Superior temporal gyrus (tissue), 1 donor: ENCODE measurements around the gene C1orf56.
"Not testable (repeated sequence)": the region's sequence is repeated elsewhere in the genome, so short reads cannot be mapped to it uniquely, and the experiment has no call there.

ENCODE experiments used
- DNase-seq: peaks from one replicate; pipeline ENCODE4 v3.0.0-alpha.2; 2016; ENCODE audit errors: extremely low spot score

Gene C1orf56

GRCh38 chr1:151060657-151061421, 13.3 kb downstream of the C1orf56 start:
- peak; percentile 63 for DNase-seq

GRCh38 chr1:151061704-151062103, 14.2 kb downstream of the C1orf56 start:
- peak; percentile 15 for DNase-seq

GRCh38 chr1:151062741-151063371, 15.3 kb downstream of the C1orf56 start:
- peak; percentile 19 for DNase-seq

GRCh38 chr1:151065089-151065645, 17.6 kb downstream of the C1orf56 start:
- DNase-seq, result no peak

- DNase-seq, result no peak
Observed at GRCh38 chr1:151067185-151067584, 19.6 kb downstream of the C1orf56 start.

DNA sequence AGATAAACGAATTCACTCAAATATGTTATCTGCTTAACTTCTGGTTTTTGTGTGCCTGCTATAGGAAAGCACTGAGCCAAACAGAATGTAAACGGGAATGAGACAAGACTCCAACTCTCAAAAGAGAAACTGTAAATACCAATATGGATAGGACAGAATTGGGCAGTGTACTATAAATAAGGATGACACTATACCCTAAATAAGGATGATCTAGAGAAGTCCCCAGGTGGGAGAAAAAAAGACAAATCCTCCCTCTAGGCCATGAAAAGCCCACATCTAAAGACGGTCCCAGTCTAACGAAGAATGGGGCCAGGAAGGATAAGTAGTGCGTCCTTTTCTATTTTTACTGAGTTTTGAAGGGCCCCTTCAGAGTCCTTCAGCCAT, 21.5 kb downstream of the C1orf56 start:
- DNase-seq, result no peak

DNA sequence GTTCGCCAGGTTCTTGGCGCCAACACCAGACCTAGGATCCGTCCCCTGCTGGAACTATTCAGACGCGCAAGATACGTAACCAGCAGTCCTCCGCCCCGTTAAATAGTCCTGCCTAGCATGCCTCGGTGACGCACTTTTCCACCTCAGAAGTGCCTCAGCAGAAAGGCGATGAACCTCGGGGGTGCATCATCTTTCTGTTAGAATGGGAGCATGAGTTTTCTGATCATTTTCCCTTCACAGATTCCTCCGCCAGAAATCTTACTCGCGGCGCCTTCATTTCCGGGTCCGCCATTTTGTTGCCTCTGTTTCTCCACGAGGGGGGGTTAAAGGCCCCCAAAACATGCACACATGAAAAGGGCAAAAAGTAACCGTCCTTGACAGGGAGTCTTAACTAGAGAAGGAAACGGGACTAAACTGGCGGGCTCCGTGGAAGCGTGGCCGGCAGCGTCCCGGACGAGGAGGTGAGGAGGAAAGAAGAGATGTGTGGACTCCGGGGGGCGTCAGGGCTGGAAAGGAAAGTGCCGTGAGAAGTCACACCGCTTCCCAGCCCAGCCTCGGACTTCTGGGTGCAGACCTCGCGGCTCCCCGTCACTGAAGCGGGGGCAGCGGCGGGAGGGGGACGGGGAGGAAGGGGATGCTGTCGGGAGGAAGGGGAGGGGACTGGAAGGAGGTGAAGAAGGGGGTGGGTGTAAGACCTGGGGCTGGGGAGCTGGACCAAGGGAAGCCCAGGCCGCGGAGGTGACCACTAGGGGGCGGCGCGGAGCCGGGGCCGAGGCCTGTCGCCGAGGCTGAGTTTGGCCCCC, 23.1 kb downstream of the C1orf56 start, which contains the start of gene GABPB2:
Gene GABPB2 (plus strand): TSS at position 288 of the 803 bp plus-strand sequence. CDS start 17,429 bp downstream, outside the sequence.
- DNase-seq, result peak; percentile 94

GRCh38 chr1:151072224-151072623, 24.7 kb downstream of the C1orf56 start:
- no peak for DNase-seq

DNA sequence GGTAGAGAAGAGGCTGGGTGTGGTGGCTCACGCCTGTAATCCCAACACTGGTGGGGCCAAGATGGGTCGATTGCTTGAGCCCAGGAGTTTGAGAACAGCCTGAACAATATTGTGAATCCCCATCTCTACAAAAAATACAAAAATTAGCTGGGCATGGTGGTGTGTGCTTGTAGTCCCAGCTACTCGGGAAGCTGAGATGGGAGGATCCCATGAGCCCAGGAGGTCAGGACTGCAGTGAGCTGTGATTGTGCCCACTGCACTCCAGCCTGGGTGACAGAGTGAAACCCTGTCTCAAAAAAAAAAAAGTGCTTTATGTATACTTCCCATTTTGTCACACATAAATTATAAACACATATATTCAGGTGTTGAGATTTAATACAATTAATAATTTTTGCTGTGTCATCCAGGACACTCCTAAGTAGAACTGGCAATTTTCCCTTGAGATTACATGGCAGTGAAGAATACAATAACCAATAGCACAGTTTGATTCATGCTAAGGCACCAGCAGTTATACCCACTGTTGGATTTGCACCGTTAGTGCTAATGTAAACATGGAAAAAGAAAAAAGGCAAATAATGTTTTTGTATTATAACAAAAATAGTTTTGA, 38.5 kb downstream of the C1orf56 start:
- no peak for DNase-seq

DNA sequence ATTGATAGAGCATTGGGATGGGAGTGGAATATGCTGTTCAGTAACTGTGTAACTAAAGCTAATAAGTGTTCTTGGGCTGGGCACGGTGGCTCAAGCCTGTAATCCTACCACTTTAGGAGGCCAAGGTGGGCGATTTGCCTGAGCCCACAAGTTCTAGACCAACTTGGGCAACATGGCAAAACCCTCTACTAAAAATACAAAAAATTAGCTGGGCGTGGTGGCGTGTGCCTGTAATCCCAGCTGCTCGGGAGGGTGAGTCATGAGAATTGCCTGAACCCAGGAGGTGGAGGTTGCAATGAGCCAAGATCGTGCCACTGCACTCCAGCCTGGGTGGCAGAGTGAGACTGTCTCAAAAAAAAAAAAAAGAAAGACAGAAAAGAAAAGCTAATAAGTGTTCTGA, 49.9 kb downstream of the C1orf56 start:
- DNase-seq, result not testable (repeated sequence)

DNA sequence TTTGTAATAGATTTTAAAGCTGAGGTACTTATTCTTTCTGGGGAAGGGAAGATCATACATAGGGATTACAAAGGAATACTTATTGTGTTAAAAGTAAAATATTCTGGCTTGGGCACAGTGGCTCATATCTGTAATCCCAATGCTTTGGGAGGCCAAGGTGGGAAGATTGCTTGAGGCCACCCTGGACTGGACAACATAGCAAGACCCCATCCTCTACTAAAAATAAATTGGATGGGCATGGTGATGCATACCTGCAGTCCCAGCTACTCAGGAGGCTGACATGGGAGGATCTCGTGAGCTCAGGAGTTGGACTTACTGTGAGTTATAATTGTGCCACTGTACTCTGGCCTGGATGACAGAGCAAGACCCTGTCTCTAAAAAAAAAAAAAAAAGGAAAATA, 50.6 kb downstream of the C1orf56 start:
- DNase-seq, result no peak
